ENCODE measurements around the gene GFPT1.

The GFPT1 gene

GRCh38 chr2:69287544-69287943, 99.5 kb downstream of the GFPT1 start:
- DNase-seq: no peak

DNA sequence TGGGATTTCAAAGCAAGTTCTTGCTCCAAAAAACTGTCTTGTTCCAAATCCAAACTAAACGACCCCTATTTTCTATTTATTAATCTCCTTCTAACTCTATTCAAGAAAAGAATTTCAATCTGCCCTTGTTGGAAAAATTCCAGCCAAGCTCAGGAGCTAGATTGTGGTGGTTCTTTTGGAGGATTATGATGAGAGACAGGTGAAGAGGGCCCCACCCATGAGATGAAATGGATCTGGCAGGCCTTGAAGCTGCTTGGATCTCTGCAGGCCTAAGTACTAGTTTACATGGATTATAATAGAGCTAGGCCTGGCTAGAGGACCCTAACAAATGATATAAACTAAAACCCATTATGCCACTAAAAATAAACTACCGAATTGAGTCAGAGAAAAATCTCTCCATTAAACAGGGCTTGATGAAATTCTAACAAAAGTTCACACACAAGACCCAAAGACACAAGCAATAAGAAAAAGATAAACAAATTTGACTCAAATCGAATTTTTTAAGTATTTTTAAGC, 101.6 kb downstream of the GFPT1 start:
- no peak for DNase-seq

DNA sequence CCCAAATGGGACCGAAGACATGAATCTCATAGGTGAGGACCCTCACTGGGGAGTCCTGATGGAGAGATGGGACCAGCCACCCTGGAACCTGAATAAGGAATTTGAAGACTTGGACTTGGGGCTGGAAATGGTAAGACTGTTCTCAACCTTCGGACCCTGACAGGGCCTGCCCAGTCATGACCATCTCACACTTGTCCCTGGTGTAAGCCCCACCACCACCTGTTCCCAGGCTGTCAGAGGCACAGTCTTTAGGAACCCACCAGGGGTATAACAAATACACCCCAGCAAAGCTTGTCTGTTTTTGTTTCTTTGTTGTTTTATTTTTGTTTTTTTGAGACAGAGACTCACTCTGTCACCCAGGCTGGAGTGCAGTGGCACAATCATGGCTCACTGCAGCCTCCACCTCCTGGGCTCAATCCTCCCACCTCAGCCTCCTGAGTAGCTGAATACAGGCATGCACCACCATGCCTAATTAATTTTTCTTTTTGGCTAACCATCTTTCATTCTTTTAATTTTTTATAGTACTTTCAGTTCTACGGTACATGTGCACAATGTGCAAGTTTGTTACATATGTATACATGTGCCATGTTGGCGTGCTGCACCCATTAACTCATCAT, 106.1 kb downstream of the GFPT1 start:
- DNase-seq: no peak

- no peak for DNase-seq
Observed at GRCh38 chr2:69279931-69280681, 106.9 kb downstream of the GFPT1 start.

- DNase-seq: no peak
Observed at GRCh38 chr2:69279211-69279610, 107.8 kb downstream of the GFPT1 start.

DNA sequence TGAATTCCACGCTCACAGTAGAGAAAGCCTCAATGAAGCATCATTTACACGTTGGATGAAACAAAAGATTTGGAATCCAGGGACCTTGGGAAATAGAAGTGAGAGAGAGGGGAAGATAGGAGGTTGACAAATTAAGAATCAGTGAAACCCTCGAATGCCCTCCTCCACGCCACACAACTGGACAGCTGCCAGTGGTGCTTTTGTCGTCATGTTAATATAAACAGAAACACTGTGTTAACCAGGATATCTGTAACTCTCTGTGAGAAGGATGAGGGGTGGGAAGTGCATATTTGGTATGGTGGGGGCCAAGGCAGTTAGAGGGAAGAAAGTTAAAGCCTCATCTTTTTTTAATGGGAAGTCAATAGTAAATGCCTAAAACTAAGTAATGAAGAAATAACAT, 108.7 kb downstream of the GFPT1 start:
- DNase-seq: no peak

DNA sequence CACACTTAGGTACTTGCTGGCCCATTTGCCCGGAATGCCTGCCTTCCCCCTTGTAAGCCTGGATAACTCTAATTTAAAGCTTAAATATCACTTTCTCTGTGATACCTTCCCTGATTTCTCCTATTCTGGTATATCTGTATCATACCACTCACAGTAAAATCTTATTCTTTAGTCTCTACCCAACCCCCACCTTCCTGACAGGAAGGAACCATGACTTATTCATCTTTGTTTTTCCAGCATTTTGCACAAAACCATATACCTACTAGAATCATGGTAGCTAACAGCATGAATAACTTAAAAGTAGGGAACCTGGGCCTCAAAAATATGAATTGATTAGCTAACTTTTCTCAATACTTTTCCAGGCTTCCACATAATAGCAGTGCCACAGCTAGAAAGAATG, 111.5 kb downstream of the GFPT1 start:
- DNase-seq: no peak

DNA sequence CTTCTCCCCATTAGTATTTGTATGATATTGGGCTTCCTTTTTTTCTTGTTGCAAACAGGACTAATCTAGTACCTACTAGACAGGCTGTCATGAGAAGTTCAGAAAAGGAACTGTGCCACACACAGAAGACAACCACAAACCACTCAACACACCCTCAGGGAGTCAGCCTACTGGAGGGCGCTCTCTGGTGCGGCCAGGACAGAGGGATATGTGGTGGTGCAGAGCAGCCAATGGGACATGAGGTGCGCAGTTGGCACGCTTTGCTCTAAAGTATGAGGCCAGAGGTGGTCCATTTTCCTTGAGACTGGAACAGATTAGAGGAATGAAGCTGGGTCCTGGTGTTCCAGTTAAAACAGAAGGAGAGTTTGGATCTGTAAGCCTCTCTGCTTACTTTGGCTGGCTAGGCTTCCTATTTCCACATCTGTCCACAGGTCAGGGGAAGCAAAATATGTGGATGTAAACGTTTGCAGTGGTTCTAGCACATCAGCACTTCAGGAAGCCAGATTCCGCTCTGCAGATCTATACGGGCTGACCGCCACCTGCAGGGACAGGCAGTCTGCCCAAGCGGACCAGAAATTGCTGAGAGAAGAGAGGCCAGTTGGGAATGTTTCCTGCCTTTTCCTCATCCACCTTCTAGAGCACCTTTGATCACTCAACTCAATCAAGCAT, 114.1 kb downstream of the GFPT1 start:
- no peak for DNase-seq

- DNase-seq: no peak
Observed at GRCh38 chr2:69271831-69272257, 115.2 kb downstream of the GFPT1 start.

All from C1 segment of cervical spinal cord (tissue), 14 donors.